Ishikawa (cell line): Measurements from ENCODE around the gene RAB10.

Source experiments
- EGR1 ChIP-seq: IDR thresholded peaks from 2 replicates; pipeline ENCODE4 v1.6.1; 2012
- MAX ChIP-seq: IDR thresholded peaks from 2 replicates; pipeline ENCODE4 v1.6.1; 2012
- USF1 ChIP-seq: IDR thresholded peaks from 2 replicates; pipeline ENCODE4 v1.6.1; 2012
- YY1 ChIP-seq: IDR thresholded peaks from 2 replicates; pipeline ENCODE4 v1.6.1; 2012; ENCODE audit warnings: low read depth
- ZBTB7A ChIP-seq: IDR thresholded peaks from 2 replicates; pipeline ENCODE4 v1.6.1; 2012; ENCODE audit warnings: low read depth
- TF ChIP-seq, protein P1 (sequence below): IDR thresholded peaks from 2 replicates; pipeline ENCODE4 v1.6.1; 2012; ENCODE audit warnings: low read depth, mild to moderate bottlenecking

GRCh38 chr2:26178746-26179436, 145.0 kb downstream of the RAB10 start:
- TF ChIP-seq, protein P1, sequence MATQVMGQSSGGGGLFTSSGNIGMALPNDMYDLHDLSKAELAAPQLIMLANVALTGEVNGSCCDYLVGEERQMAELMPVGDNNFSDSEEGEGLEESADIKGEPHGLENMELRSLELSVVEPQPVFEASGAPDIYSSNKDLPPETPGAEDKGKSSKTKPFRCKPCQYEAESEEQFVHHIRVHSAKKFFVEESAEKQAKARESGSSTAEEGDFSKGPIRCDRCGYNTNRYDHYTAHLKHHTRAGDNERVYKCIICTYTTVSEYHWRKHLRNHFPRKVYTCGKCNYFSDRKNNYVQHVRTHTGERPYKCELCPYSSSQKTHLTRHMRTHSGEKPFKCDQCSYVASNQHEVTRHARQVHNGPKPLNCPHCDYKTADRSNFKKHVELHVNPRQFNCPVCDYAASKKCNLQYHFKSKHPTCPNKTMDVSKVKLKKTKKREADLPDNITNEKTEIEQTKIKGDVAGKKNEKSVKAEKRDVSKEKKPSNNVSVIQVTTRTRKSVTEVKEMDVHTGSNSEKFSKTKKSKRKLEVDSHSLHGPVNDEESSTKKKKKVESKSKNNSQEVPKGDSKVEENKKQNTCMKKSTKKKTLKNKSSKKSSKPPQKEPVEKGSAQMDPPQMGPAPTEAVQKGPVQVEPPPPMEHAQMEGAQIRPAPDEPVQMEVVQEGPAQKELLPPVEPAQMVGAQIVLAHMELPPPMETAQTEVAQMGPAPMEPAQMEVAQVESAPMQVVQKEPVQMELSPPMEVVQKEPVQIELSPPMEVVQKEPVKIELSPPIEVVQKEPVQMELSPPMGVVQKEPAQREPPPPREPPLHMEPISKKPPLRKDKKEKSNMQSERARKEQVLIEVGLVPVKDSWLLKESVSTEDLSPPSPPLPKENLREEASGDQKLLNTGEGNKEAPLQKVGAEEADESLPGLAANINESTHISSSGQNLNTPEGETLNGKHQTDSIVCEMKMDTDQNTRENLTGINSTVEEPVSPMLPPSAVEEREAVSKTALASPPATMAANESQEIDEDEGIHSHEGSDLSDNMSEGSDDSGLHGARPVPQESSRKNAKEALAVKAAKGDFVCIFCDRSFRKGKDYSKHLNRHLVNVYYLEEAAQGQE = no peak
- peak; percentile 83; the same call in 1 of the 2 replicates for TF ChIP-seq ZBTB7A
- TF ChIP-seq USF1 = no peak
- no peak for TF ChIP-seq YY1
- no peak for TF ChIP-seq MAX
- TF ChIP-seq EGR1 = peak; percentile 80
